COLO829 (cell line): ENCODE measurements around the gene CEP290.
"Not testable (repeated sequence)": the region's sequence is repeated elsewhere in the genome, so short reads cannot be mapped to it uniquely, and the experiment has no call there.

Source experiments
- DNase-seq: peaks from one replicate; pipeline ENCODE4 v3.0.0; 2012; ENCODE audit warnings: low spot score

The CEP290 gene

DNA sequence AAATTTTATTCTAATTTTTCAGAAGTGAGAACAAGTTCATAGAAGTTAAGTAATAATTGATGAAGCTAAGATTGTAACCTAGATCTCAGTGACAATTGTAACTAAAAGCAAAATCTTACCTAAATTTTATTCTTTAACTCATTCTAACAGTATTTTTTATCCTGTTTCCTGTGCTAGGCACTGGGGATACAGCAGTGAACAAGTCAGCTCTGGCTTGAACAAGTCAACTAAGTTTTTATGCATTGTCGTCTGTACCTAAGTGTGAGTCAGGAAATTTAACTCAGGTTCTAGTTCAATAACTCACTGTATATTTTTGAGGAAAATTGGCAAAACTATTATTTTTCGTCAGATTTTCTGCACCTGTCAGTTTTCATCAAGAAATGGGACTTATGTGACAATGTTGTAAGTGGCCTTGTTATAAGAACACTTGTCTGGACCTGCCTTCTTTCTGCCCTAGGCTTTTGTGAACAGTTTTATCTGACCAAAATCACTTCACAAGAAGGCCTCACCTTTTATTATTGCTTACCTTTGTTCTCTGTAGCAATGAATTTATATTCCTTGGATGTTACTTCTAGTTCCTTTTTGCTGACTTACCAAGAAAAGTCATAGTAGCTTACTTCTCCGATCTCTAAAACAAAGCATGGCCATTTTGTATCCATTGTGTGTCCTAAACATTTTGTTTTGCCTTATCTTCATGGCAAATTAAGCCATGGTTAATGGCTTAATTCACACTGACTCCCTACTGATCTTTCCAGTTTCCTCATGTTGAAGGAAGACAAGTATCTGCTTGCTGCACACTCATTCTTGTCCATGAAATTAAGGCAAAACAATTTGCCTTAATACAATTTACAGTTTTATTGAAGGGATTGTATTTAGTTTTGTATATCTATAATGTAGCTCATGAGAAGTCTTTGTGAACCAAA lies 2.9 kb upstream of the CEP290 start:
- no peak for DNase-seq

DNA sequence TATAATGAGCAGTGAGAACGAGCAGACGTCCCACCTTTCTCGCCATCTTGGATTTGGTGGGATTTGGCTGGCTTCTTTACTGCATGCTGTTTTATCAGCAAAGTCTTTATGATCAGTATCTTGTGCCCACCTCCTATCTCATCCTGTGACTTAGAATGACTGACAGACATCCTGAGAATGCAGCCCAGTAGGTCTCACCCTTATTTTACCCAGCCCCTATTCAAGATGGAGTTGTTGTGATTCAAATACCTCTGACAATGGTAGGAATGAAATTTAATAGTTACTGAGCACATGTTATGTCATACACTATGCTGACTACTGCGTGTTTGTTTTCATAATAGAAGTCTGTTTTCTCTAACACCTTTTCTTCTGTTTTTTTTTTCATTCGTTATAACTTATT lies 2.1 kb upstream of the CEP290 start:
- DNase-seq: no peak

DNA sequence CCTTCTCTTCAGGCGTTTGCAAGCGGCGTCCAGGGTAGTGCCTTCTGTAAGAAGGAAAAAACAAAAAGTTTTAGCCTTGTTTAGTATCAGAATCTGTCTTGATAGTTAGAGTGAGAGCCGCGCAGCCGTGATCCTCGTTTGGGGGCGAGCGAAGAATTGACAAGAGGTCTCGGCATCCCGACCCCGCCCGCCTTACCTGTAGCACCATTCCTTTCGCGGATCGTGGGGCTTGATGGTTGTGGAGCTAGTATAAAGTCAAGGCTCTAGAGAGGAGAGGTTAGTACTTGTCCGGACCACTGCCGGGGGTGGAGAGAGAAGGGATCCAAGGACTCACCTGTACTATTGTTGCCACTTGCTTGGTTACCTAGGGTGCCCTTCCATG lies 713 bp upstream of the CEP290 start:
- DNase-seq: no peak

DNA sequence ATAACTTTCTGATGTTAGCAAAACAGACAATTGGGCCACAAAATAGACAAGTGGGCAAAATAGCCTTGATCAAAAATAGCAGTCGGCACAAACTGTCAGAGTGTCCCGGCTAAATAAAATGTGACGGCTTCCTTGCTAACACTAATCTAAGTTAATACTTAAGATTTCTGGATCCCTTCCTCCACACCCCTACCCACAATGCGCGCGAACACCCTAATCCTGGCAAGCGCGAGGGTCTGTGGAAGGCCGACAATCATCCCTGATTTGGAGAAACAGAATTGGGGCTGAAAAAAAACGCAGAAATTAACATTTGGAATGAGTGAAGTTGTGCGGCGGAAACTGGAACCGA lies 489 bp downstream of the CEP290 start:
- no peak for DNase-seq

GRCh38 chr12:88139711-88140110 lies 2.2 kb downstream of the CEP290 start:
- not testable (repeated sequence) for DNase-seq

DNA sequence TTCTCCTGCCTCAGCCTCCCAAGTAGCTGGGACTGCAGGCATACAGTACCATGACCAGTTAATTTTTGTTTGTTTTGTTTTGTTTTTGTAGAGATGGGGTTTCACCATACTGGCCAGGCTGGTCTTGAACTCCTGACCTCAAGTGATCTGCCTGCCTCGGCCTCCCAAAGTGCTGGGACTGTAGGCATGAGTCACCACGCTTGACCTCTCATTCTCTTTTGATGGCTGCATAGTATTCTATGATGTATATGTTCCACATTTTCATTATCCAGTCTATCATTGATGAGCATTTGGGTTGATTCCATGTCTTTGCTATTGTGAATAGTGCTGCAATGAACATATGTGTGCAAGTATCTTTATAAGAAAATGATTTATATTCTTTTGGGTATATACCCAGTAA lies 8.7 kb downstream of the CEP290 start:
- DNase-seq: not testable (repeated sequence)

GRCh38 chr12:88132392-88132791 lies 9.5 kb downstream of the CEP290 start:
- no peak for DNase-seq

- DNase-seq: no peak
Observed at GRCh38 chr12:88127855-88128254, 14.0 kb downstream of the CEP290 start.

DNA sequence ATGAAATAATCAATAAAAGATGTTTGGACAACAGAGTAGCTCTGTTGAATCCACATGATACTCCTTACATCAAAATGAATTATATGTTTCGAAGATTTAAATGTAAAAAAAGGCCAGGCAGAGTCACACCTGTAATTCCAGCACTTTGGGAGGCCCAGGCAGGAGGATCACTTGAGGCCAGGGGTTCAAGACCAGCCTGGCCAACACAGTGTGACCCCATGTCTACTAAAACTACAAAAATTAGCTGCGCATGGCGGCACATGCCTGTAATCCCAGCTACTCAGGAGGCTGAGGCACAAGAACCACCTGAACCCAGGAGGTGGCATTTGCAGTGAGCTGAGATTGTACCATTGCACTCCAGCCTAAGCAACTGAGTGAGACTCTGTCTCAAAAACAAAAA lies 14.8 kb downstream of the CEP290 start:
- DNase-seq: no peak

- no peak for DNase-seq
Observed at GRCh38 chr12:88122666-88123065, 19.2 kb downstream of the CEP290 start.

DNA sequence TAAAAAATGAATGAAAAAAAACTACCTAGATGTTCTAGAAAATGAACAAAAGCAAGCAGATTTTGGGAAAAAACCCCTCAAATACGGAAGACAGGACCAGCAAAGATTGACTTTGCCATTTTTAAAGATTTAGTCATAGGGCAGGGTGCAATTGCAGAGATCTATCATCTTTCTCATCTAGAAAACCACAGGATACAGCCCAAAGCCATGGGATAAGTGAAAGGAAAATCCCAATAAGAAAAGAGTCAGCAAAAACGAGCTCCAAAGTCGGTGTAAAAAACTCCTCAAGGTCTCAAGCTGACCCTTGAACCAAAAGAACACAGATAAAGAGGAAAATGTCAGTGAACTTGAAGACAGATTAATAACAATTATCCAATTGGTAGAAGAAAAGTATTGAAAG lies 28.0 kb downstream of the CEP290 start:
- DNase-seq: no peak

DNA sequence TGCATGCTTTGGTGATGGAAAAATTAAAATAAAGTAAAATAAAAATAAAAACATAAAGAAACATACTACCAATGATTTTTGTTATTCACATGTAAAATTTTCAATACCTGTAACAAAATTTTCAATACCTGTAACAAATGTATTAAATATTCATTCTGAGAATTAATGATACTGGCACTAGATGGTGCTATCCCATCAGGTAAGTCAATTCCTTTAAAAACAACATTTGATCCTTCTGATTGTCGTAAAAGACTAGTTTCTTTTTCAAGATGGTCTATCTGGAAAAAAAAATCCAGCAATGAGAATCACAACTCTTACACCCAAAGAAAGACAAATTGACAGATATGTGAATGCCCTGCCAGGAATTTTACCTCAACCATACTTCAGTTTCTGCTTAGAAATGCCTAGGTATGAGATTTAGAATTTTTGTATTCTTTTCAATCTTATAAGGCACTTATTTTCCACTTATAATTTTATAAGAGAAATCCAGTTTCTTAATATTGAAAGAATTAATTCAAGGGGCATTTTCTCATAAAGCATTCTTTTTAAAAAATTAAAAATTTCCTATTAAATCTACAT lies 30.7 kb downstream of the CEP290 start:
- DNase-seq: peak; percentile 10

DNA sequence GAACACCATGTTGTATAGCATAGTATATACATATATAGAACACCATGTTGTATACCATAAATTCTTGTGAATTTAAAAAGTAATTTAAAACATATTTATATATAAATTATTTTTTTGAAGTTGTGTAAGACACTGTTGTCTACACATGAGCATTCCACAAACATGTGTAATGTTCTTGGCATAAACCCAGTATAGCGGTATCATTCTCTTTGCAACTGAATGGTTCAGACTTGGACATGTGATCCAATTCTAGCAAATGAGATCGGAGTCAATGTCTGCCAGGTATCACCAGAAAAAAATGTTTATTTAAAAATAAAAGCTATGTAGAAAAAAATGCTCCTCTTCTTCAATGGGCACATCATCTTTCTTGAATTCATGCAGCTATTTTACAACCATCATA lies 33.9 kb downstream of the CEP290 start:
- no peak for DNase-seq

DNA sequence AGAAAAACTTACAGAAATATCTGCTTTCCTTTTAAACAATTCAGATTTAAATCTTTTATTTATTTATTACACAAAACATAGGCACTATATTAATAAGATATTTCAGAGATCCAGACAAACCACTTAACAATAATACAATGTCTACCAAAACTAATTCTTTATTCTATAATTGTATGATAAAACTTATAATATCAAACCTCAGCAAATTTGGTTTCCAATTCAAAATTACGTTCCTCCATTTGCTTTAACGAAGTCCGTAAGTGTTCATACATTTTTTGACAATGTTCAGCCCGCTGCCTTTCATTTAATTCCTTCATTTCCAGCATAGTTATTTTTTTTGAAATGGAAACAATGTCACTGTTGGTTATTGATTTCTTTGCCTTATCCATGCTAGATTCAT lies 48.3 kb downstream of the CEP290 start:
- DNase-seq: no peak

- DNase-seq: no peak
Observed at GRCh38 chr12:88092771-88093170, 49.1 kb downstream of the CEP290 start.

GRCh38 chr12:88084210-88084609 lies 57.7 kb downstream of the CEP290 start:
- DNase-seq: no peak

DNA sequence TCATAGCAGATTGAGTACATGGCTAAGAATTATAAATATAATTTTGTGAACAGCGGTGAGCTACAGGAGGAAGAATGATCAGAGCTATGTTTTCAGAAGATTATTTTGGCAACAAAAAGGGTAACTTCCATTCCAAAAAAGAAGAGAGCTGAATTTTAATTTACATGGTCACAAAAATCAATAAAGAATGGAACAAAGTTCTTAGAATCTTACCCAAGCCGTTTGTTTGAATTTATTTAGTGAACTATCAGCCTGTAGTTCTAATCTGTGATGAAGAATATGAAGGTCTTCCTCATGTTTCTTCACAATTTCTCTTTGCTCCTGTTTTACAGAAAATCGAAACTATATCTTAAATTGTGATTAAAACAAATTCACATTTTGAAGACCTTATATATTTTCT lies 58.3 kb downstream of the CEP290 start:
- no peak for DNase-seq

GRCh38 chr12:88081247-88081646 lies 60.6 kb downstream of the CEP290 start:
- DNase-seq: no peak

GRCh38 chr12:88067301-88067700 lies 74.6 kb downstream of the CEP290 start:
- DNase-seq: no peak

GRCh38 chr12:88063375-88063774 lies 78.5 kb downstream of the CEP290 start:
- peak; percentile 6 for DNase-seq

DNA sequence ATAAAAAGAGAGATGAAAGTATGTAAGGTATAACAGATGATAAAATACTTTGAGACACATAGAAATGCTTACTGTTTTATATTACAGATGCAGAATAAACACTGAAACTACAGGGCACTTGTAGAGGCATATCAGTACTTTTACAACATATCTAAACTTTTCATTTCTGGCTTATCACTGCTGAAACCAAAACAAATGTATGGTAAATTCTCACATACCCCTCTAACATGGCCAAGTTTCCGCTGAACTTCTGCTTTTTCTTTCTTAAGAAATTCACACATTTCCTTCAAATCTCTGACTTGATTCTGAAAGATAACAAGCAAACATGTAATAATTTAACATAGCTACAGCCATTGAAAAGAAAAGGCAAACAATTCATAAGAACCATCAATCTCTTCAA lies 79.4 kb downstream of the CEP290 start:
- DNase-seq: no peak

- DNase-seq: no peak
Observed at GRCh38 chr12:88058719-88059077, 83.2 kb downstream of the CEP290 start.

DNA sequence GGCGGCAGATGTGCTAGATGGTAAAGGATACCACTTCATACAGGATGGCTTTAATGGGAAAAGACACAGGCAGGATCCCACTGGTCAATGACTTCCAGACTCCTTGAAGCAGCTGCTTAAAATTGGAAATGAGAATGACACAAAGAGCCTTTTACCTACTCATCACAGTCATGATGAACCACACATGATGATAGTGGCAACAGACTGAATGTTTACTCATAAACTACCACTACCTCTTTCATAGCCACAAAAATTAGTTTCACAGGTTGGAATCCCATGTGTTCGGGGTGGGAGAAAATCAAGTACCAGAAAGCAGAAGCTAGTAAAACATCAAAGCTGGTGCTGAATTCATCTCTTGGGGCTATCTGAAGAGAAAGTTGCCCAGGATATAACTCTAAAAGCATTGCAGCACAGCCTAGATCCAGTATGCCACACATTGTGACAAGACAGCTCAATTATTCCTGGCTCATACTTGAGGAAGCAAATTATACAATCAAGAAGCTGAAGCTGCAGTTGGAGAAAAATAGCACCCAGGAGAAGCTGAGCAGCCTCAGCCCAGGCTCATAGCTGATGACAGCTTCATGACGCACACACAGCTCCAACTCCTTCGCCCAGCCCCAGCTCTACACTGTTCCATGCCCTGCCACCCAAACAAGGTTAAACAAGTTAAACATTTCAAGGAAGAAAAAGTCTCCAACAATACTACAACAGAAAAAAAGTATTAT lies 83.7 kb downstream of the CEP290 start:
- DNase-seq: no peak
